GM23338 (cell line): ENCODE results near the gene SNX14.

ENCODE experiments used
- CTCF ChIP-seq, 2 experiments: fragments of 200-600 bp in 1 of 2; sonication (generic) in 1 of 2; conservative IDR thresholded peaks; 2 replicates each; pipeline versions ENCODE4 v1.5.1 to v1.6.1; 2016 to 2017; ENCODE audit warnings: antibody characterized with exemption in 2 of 2, low read depth in 2 of 2, mild to moderate bottlenecking in 2 of 2, moderate library complexity in 1 of 2
- EZH2 ChIP-seq: fragments of 200-600 bp; sonication (generic); IDR thresholded peaks from one replicate; pipeline ENCODE4 v1.8.0; 2017; ENCODE audit warnings: antibody characterized with exemption, mild to moderate bottlenecking, low read depth; ENCODE audit not compliant: unreplicated experiment
- EZH2phosphoT487 ChIP-seq: fragments of 200-600 bp; sonication (generic); IDR thresholded peaks from one replicate; pipeline ENCODE4 v1.8.1; 2018; ENCODE audit warnings: antibody characterized with exemption; ENCODE audit not compliant: unreplicated experiment
- POLR2AphosphoS5 ChIP-seq: IDR thresholded peaks from 2 replicates; pipeline ENCODE4 v1.6.1; 2016; ENCODE audit warnings: antibody characterized with exemption, low read depth

DNA sequence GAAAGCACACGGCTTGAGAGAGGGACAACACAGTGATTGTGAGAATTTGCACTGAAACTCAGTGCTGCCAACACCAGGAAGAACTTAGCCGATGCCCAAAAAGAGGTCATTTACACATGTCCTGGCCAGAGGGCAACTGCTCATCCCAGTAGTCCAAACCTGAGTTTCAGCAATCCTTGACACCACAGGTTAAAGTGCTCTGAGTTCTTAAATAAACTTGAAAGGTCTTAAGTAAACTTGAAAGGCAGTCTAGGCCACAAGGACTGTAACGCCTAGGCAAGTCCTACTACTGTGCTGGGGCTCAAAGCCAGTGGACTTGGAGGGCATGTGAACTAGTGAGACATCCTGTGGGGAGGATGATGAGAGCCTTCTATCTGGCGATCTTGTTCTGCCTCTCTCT, 14.1 kb downstream of the SNX14 start:
- TF ChIP-seq CTCF (conservative IDR thresholded peaks at IDR 0.05; ENCODE audit: low read depth in 2 of 2) = 0 out of 4 replicates have a peak, but pooled peaks of 1 of the 2 experiments have one; percentile 2
- no peak for TF ChIP-seq EZH2phosphoT487
- TF ChIP-seq POLR2AphosphoS5 = no peak
- TF ChIP-seq EZH2 = no peak
